IMR-90 (cell line): ENCODE data around the gene BRDT. TPM values are rescaled to one million over a fixed set of nuclear protein-coding genes. Genes with fewer than 3 reads are reported as not detected.

ENCODE experiments used
- ATAC-seq: fragments of 200-7000 bp; cut with Tn5 transposase; 2 replicates; pipeline ENCODE4 v1.9.1; 2020; ENCODE audit warnings: low read depth, mild to moderate bottlenecking, moderate library complexity
- BruUV-seq: library from RNA; stranded (reverse); fragments of 400-500 nt; replicated peaks from 2 replicates; lab custom pipeline; 2021; lab: Mats Ljungman, UMichigan
- CTCF ChIA-PET: fragments of 300-600 bp; formaldehyde crosslinking; extraction: SDS; loops from one replicate; lab custom pipeline; 2021; ENCODE audit warnings: antibody characterized with exemption; lab: Yijun Ruan, JAX
- POLR2A ChIA-PET: fragments of 300-600 bp; sonication (Branson Sonifier 250); formaldehyde crosslinking; loops from one replicate; lab custom pipeline; 2022; ENCODE audit warnings: antibody characterized with exemption; ENCODE audit not compliant: unreplicated experiment; lab: Charles Lee
- DNase-seq: peaks from one replicate; pipeline ENCODE4 v3.0.0; 2013
- H2AFZ ChIP-seq: replicated peaks from 2 replicates; pipeline ENCODE3; 2013; ENCODE audit warnings: low read length, mild to moderate bottlenecking; ENCODE audit not compliant: poor library complexity
- H2AK5ac ChIP-seq: 2 replicates; pipeline ENCODE4 v1.6.1; 2013; ENCODE audit warnings: low read depth, low read length, inconsistent platforms
- H2AK9ac ChIP-seq: replicated peaks from 2 replicates; pipeline ENCODE3; 2013; ENCODE audit warnings: mild to moderate bottlenecking, low read depth, low read length, moderate library complexity; ENCODE audit not compliant: poor library complexity
- H2BK120ac ChIP-seq: 2 replicates; pipeline ENCODE4 v1.6.1; 2013; ENCODE audit warnings: low read depth, low read length, inconsistent platforms
- H2BK15ac ChIP-seq: 3 replicates; pipeline ENCODE4 v1.6.1; 2013; ENCODE audit warnings: low read depth, low read length, inconsistent platforms
- H2BK20ac ChIP-seq: 2 replicates; pipeline ENCODE4 v1.6.1; 2013; ENCODE audit warnings: low read depth, mild to moderate bottlenecking, inconsistent platforms, low read length, moderate library complexity
- H2BK5ac ChIP-seq: 2 replicates; pipeline ENCODE4 v1.6.1; 2013; ENCODE audit warnings: mild to moderate bottlenecking, low read depth, low read length, inconsistent platforms; ENCODE audit not compliant: poor library complexity, severe bottlenecking
- H3K14ac ChIP-seq: replicated peaks from 2 replicates; pipeline ENCODE4 v1.6.1; 2013; ENCODE audit warnings: low read depth, low read length, inconsistent platforms
- H3K18ac ChIP-seq: 2 replicates; pipeline ENCODE4 v1.6.1; 2013; ENCODE audit warnings: low read depth, low read length, control low read depth
- H3K23ac ChIP-seq: 2 replicates; pipeline ENCODE4 v1.6.1; 2013; ENCODE audit warnings: low read depth, low read length, inconsistent platforms
- H3K27ac ChIP-seq: 2 replicates; pipeline ENCODE4 v1.5.1; 2013; ENCODE audit warnings: mild to moderate bottlenecking, control low read depth, low read length; ENCODE audit not compliant: insufficient read depth
- H3K27me3 ChIP-seq: 2 replicates; pipeline ENCODE4 v1.6.1; 2013; ENCODE audit warnings: low read length; ENCODE audit not compliant: control insufficient read depth, insufficient read depth
- H3K36me3 ChIP-seq: 2 replicates; pipeline ENCODE4 v1.6.1; 2013; ENCODE audit warnings: low read length, mixed read lengths; ENCODE audit not compliant: control insufficient read depth, insufficient read depth
- H3K4ac ChIP-seq: 2 replicates; pipeline ENCODE4 v1.6.1; 2013; ENCODE audit warnings: low read depth, low read length, inconsistent platforms
- H3K4me1 ChIP-seq: 2 replicates; pipeline ENCODE4 v1.6.1; 2013; ENCODE audit warnings: low read length, mixed read lengths; ENCODE audit not compliant: control insufficient read depth, insufficient read depth
- H3K4me2 ChIP-seq: 2 replicates; pipeline ENCODE4 v1.6.1; 2013; ENCODE audit warnings: low read depth, mild to moderate bottlenecking, control low read depth, low read length, moderate library complexity
- H3K4me3 ChIP-seq: 2 replicates; pipeline ENCODE4 v1.5.1; 2013; ENCODE audit warnings: low read depth, mild to moderate bottlenecking, control low read depth, low read length, moderate library complexity; ENCODE audit not compliant: insufficient read depth
- H3K56ac ChIP-seq: 2 replicates; pipeline ENCODE4 v1.6.1; 2013; ENCODE audit warnings: low read length, inconsistent platforms; ENCODE audit not compliant: insufficient read depth; ENCODE audit errors: extremely low read depth
- H3K79me1 ChIP-seq, 2 experiments: 2 replicates each; pipeline ENCODE4 v1.6.1; 2013; ENCODE audit warnings: low read length in 2 of 2, inconsistent platforms in 1 of 2, low read depth in 1 of 2
- H3K9ac ChIP-seq: 2 replicates; pipeline ENCODE4 v1.6.1; 2013; ENCODE audit warnings: low read depth, low read length, control low read depth
- H3K9me1 ChIP-seq: 2 replicates; pipeline ENCODE4 v1.6.1; 2013; ENCODE audit warnings: low read length, inconsistent platforms; ENCODE audit not compliant: insufficient read depth
- H3K9me3 ChIP-seq: 2 replicates; pipeline ENCODE4 v1.6.1; 2013; ENCODE audit warnings: low read length; ENCODE audit not compliant: control insufficient read depth, insufficient read depth
- H4K20me1 ChIP-seq: 2 replicates; pipeline ENCODE4 v1.6.1; 2013; ENCODE audit warnings: low read length, inconsistent platforms; ENCODE audit not compliant: insufficient read depth
- H4K5ac ChIP-seq: 2 replicates; pipeline ENCODE4 v1.6.1; 2013; ENCODE audit warnings: mild to moderate bottlenecking, low read depth, low read length, control low read depth
- H4K8ac ChIP-seq, 2 experiments: 2 replicates each; pipeline ENCODE4 v1.6.1; 2013; ENCODE audit warnings: low read depth in 2 of 2, low read length in 2 of 2, control low read depth in 1 of 2, inconsistent platforms in 1 of 2
- H4K91ac ChIP-seq: 2 replicates; pipeline ENCODE4 v1.6.1; 2013; ENCODE audit warnings: low read depth, low read length, inconsistent platforms; ENCODE audit not compliant: insufficient read depth
- CEBPB ChIP-seq: IDR thresholded peaks from 2 replicates; pipeline ENCODE4 v1.6.1; 2012; ENCODE audit warnings: low read depth, low read length, improper control_type of control experiment
- WGBS, 2 experiments: methylation state at CpG; one replicate each; pipeline versions ENCODE4 v1.1.5 to v1.1.7; 2013; ENCODE audit warnings: missing lambda C conversion rate in 2 of 2; ENCODE audit not compliant: insufficient read length in 1 of 2; ENCODE audit errors: extremely low coverage in 2 of 2; 5-methylcytosine and 5-hydroxymethylcytosine counted together
- dilution Hi-C: fragments of 300-500 bp; cut with HindIII; formaldehyde crosslinking; loops from one replicate; pipeline ENCODE4 v1.14.3; 2018; ENCODE audit warnings: low sequenced_read_pairs; ENCODE audit not compliant: unreplicated experiment
- in situ Hi-C: fragments of 300-500 bp; cut with MboI; formaldehyde crosslinking; loops from 3 replicates; pipeline ENCODE4 v1.14.3; 2019; ENCODE audit warnings: low sequenced_read_pairs, inconsistent platforms, mixed read lengths
- intact Hi-C: fragments of 100-400 bp; cut with micrococcal nuclease; formaldehyde crosslinking; loops from 2 replicates; pipeline ENCODE4 v1.10.0; 2022
- polyA plus RNA-seq, 3 experiments: library from polyadenylated mRNA; depleted of rRNA; stranded (reverse); fragments of >200 nt; gene quantifications; 2 replicates each; pipeline ENCODE4 v1.2.3, GENCODE V29; 2012; ENCODE audit warnings: low replicate concordance in 1 of 3
- total RNA-seq: library from RNA; depleted of rRNA; stranded (reverse); fragments of >200 nt; gene quantifications from 2 replicates; pipeline ENCODE4 v1.2.3, GENCODE V29; 2012
- TF ChIP-seq, protein P1 (sequence below): conservative IDR thresholded peaks from 2 replicates; pipeline ENCODE4 v1.5.1; 2012; ENCODE audit warnings: mild to moderate bottlenecking, low read depth, low read length, improper control_type of control experiment

BRDT gene
- total and polyA plus RNA-seq, 2 of the 4 experiments (the other 2 are of a cell fraction), result not detected

DNA sequence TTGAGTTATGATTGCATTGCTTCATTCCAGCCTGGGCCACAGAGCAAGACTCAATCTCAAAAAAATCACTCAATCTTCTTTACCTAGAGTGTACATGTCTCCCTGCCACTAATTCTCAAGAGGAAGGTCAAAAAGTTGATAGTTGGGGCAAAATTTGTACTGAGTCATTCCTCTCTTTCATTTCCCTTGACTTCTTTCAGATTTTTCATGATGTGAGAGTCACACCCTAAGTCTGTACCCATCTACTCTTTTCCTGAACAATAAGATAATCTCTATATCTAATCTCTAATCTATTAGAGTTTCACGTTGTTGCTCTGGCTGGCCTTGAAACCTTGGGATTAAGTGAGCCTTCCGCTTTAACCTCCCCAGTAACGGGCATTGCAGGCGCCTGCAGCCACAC lies 1.1 kb upstream of the BRDT start:
- in situ Hi-C loops, result no loop called here
- intact Hi-C loops, result no loop called here

More for the DNA sequence above, 1.1 kb upstream of the BRDT start:
- Histone ChIP-seq H3K79me1 (no peaks in the 10 kb centered on the region), H4K5ac (no peak overlapping the region), H2BK5ac (no peak overlapping the region), H3K4me3 (no peak overlapping the region), H2BK15ac (no peak overlapping the region), H3K36me3 (no peaks in the 10 kb centered on the region), H4K20me1 (no peaks in the 10 kb centered on the region), H3K18ac (no peak overlapping the region), H3K9me3 (no peaks in the 10 kb centered on the region), H2BK120ac (no peak overlapping the region), H3K14ac (no peak overlapping the region), H2AFZ (no peak overlapping the region), H4K91ac (no peak overlapping the region), H3K23ac (no peak overlapping the region), H2AK9ac (no peak overlapping the region), H3K9ac (no peak overlapping the region), H3K4me1 (no peaks in the 10 kb centered on the region), H3K56ac (no peak overlapping the region), H3K27me3 (no peaks in the 10 kb centered on the region; the same call in none of the 2 replicates), H3K4me2 (no peak overlapping the region), H4K8ac (no peak overlapping the region), H2AK5ac (no peak overlapping the region), H3K9me1 (no peaks in the 10 kb centered on the region), H3K4ac (no peak overlapping the region), H3K27ac (no peak overlapping the region), H2BK20ac (no peak overlapping the region)
- dilution Hi-C loops, result no loop called here
- ChIA-PET POLR2A (no interaction called here), CTCF (no interaction called here)
- no peak for ATAC-seq
- no peak for DNase-seq
- WGBS, 2 experiments, result 83% methylated on average over 1 of the region's 4 CpGs; no CpG with 5 or more reads in 1 of the 2 experiments
- no TSS peak for BruUV-seq
- TF ChIP-seq, protein P1, sequence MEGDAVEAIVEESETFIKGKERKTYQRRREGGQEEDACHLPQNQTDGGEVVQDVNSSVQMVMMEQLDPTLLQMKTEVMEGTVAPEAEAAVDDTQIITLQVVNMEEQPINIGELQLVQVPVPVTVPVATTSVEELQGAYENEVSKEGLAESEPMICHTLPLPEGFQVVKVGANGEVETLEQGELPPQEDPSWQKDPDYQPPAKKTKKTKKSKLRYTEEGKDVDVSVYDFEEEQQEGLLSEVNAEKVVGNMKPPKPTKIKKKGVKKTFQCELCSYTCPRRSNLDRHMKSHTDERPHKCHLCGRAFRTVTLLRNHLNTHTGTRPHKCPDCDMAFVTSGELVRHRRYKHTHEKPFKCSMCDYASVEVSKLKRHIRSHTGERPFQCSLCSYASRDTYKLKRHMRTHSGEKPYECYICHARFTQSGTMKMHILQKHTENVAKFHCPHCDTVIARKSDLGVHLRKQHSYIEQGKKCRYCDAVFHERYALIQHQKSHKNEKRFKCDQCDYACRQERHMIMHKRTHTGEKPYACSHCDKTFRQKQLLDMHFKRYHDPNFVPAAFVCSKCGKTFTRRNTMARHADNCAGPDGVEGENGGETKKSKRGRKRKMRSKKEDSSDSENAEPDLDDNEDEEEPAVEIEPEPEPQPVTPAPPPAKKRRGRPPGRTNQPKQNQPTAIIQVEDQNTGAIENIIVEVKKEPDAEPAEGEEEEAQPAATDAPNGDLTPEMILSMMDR, result no peak
- TF ChIP-seq CEBPB, result no peak
